KMS-11 (cell line): ENCODE results near the gene KRT17.

Experiments
- H2AFZ ChIP-seq: fragments of 200-600 bp; sonication (generic); 2 replicates; pipeline ENCODE4 v1.6.1; 2016; ENCODE audit warnings: antibody characterized with exemption, mixed run types, low read depth
- H3K27ac ChIP-seq: fragments of 200-600 bp; sonication (generic); 2 replicates; pipeline ENCODE4 v1.6.1; 2016; ENCODE audit warnings: mild to moderate bottlenecking, mixed run types
- H3K27me3 ChIP-seq: fragments of 200-600 bp; sonication (generic); 2 replicates; pipeline ENCODE4 v1.6.1; 2017; ENCODE audit warnings: mild to moderate bottlenecking, low read depth, mixed run types, moderate library complexity; ENCODE audit not compliant: insufficient read depth
- H3K36me3 ChIP-seq: fragments of 200-600 bp; sonication (generic); 2 replicates; pipeline ENCODE4 v1.6.1; 2017; ENCODE audit warnings: mild to moderate bottlenecking, mixed run types; ENCODE audit not compliant: insufficient read depth
- H3K4me1 ChIP-seq: fragments of 200-600 bp; sonication (generic); 2 replicates; pipeline ENCODE4 v1.6.1; 2016; ENCODE audit warnings: mild to moderate bottlenecking, low read depth, mixed run types; ENCODE audit not compliant: poor library complexity, severe bottlenecking
- H3K4me2 ChIP-seq: fragments of 200-600 bp; sonication (generic); 2 replicates; pipeline ENCODE4 v1.7.0; 2016; ENCODE audit warnings: mild to moderate bottlenecking, mixed run types
- H3K4me3 ChIP-seq: fragments of 200-600 bp; sonication (generic); IDR thresholded peaks from 2 replicates; pipeline ENCODE4 v1.6.1; 2017; ENCODE audit warnings: low read depth, low read length, mixed read lengths; ENCODE audit not compliant: insufficient read depth
- H3K79me2 ChIP-seq: fragments of 200-600 bp; sonication (generic); 2 replicates; pipeline ENCODE4 v1.6.1; 2016; ENCODE audit warnings: low read depth, mixed run types; ENCODE audit not compliant: insufficient read depth
- H3K9ac ChIP-seq: fragments of 200-600 bp; sonication (generic); 2 replicates; pipeline ENCODE4 v1.6.1; 2016; ENCODE audit warnings: mild to moderate bottlenecking, mixed run types
- H4K20me1 ChIP-seq: fragments of 200-600 bp; sonication (generic); 2 replicates; pipeline ENCODE4 v1.6.1; 2016; ENCODE audit warnings: mild to moderate bottlenecking, mixed run types; ENCODE audit not compliant: insufficient read depth
- TF ChIP-seq, protein P1 (sequence below): fragments of 200-600 bp; sonication (generic); conservative IDR thresholded peaks from 2 replicates; pipeline ENCODE4 v1.6.1; 2017; ENCODE audit warnings: low read depth, mild to moderate bottlenecking, antibody characterized with exemption, low read length, moderate library complexity, mixed read lengths

KRT17 gene

GRCh38 chr17:41639492-41640473 lies 15.4 kb upstream of the KRT17 start:
- Histone ChIP-seq H4K20me1 (no peaks in the 10 kb centered on the region), H3K36me3 (no peaks in the 10 kb centered on the region), H3K27ac (no peak overlapping the region), H3K27me3 (peaks cover 16% of the 10 kb centered on the region; the same call in 1 of the 2 replicates), H2AFZ (no peak overlapping the region), H3K4me3 (no peak overlapping the region), H3K9ac (no peak overlapping the region), H3K79me2 (no peaks in the 10 kb centered on the region), H3K4me1 (no peaks in the 10 kb centered on the region), H3K4me2 (no peak overlapping the region)
- TF ChIP-seq, protein P1, sequence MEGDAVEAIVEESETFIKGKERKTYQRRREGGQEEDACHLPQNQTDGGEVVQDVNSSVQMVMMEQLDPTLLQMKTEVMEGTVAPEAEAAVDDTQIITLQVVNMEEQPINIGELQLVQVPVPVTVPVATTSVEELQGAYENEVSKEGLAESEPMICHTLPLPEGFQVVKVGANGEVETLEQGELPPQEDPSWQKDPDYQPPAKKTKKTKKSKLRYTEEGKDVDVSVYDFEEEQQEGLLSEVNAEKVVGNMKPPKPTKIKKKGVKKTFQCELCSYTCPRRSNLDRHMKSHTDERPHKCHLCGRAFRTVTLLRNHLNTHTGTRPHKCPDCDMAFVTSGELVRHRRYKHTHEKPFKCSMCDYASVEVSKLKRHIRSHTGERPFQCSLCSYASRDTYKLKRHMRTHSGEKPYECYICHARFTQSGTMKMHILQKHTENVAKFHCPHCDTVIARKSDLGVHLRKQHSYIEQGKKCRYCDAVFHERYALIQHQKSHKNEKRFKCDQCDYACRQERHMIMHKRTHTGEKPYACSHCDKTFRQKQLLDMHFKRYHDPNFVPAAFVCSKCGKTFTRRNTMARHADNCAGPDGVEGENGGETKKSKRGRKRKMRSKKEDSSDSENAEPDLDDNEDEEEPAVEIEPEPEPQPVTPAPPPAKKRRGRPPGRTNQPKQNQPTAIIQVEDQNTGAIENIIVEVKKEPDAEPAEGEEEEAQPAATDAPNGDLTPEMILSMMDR: no peak

DNA sequence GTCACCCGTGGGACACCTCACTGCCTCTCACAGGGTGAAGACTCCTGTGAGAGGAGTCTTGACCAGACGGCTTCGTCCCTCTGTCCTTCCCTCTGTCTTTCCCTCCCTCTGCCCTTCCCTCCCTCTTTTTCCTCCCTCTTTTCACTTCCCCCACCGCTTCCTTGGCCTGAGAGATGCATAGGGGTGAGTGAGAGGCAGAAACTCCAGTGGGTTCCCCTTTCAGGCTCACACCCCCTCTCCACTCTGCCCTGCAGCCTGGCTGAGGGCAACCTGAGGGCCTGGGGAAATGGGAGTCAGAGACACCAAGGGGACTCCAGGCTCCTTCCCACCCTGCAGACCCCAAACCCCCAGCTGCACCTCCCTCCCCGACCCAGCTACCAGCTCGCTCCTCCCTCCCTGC lies 14.6 kb upstream of the KRT17 start:
- no peaks in the 10 kb centered on the region for H3K36me3 ChIP-seq
- no peaks in the 10 kb centered on the region for H3K79me2 ChIP-seq
- TF ChIP-seq, protein P1: no peak
- H3K4me2 ChIP-seq: no peak overlapping the region
- H3K9ac ChIP-seq: no peak overlapping the region
- no peaks in the 10 kb centered on the region for H4K20me1 ChIP-seq
- H3K4me3 ChIP-seq: no peak overlapping the region
- no peaks in the 10 kb centered on the region for H3K4me1 ChIP-seq
- peaks cover 16% of the 10 kb centered on the region; the same call in 1 of the 2 replicates for H3K27me3 ChIP-seq
- no peak overlapping the region for H3K27ac ChIP-seq
- H2AFZ ChIP-seq: no peak overlapping the region

DNA sequence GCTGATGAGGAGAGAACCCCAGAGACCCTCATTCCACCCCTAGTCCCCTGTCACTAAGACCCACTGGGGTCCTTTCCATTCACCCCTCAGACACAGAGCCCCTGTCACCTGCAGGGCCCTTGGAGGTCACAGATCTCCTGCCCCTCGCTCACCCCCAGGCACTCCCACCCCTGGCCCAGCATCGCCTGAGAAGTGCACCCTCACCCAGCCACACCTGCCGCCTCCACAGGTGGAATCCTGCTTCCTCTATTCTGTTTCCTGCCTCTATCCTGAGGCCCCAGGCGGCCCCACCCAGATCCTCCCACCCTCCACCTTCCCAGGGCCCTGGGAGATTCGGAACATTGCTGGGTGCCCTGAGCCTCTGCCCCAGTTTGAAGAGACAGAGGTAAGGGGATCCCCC lies 13.8 kb upstream of the KRT17 start:
- H3K4me2 ChIP-seq: no peak overlapping the region

DNA sequence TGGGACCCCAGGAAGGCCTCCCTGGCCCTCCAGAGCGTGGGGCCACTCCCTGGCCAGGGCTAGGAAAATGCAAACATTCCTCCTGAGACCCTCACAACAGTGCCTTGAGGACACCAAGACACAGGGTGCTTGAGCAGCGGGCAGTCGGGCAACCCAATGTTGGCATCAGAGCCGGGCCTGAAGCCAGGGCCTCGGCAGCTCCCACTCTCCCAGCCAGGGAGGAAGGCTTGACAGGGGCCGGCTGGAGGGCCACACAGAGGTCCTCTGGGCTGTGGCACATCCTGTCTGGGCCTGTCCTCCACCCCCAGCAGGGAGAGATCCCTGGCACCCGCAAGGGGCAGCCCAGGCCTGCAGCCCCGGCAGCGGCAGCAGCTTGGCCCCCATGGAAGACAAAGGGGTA lies 12.3 kb upstream of the KRT17 start:
- H3K36me3 ChIP-seq: no peaks in the 10 kb centered on the region
- no peak overlapping the region for H3K4me3 ChIP-seq
- H3K9ac ChIP-seq: no peak overlapping the region
- H3K27ac ChIP-seq: no peak overlapping the region
- no peaks in the 10 kb centered on the region for H3K79me2 ChIP-seq
- TF ChIP-seq, protein P1: no peak
- no peaks in the 10 kb centered on the region for H3K4me1 ChIP-seq
- no peak overlapping the region for H3K4me2 ChIP-seq
- H2AFZ ChIP-seq: no peak overlapping the region
- H3K27me3 ChIP-seq: peaks cover 16% of the 10 kb centered on the region; the same call in 1 of the 2 replicates
- H4K20me1 ChIP-seq: no peaks in the 10 kb centered on the region

More for the DNA sequence above, 13.8 kb upstream of the KRT17 start:
- no peak overlapping the region for H2AFZ ChIP-seq
- no peaks in the 10 kb centered on the region for H3K79me2 ChIP-seq
- H3K4me3 ChIP-seq: no peak overlapping the region
- H4K20me1 ChIP-seq: no peaks in the 10 kb centered on the region
- peaks cover 16% of the 10 kb centered on the region; the same call in 1 of the 2 replicates for H3K27me3 ChIP-seq
- TF ChIP-seq, protein P1: no peak
- H3K36me3 ChIP-seq: no peaks in the 10 kb centered on the region
- H3K9ac ChIP-seq: no peak overlapping the region
- H3K4me1 ChIP-seq: no peaks in the 10 kb centered on the region
- H3K27ac ChIP-seq: no peak overlapping the region
